CD8-positive, alpha-beta memory T cell (primary cell): ENCODE measurements around the gene SGPP1. TPM values are rescaled to one million over a fixed set of nuclear protein-coding genes. Genes with fewer than 3 reads are reported as not detected.

ENCODE experiments used
- CTCF ChIA-PET: fragments of 350-600 bp; sonication (Branson Sonifier 250); formaldehyde crosslinking; loops from one replicate; lab custom pipeline; 2021; ENCODE audit warnings: antibody characterized with exemption; lab: Charles Lee
- POLR2A ChIA-PET: fragments of 350-600 bp; sonication (Branson Sonifier 250); formaldehyde crosslinking; loops from one replicate; lab custom pipeline; 2021; ENCODE audit warnings: antibody characterized with exemption; lab: Charles Lee
- DNase-seq, 5 donors: peaks; one replicate each; pipeline versions ENCODE4 v3.0.0 to v3.0.0-alpha.2; 2020 to 2022; ENCODE audit warnings: mixed read lengths in 1 of 5
- H3K27ac ChIP-seq: one replicate; pipeline ENCODE4 v1.7.0; 2013; ENCODE audit warnings: low read depth, mild to moderate bottlenecking, low read length, moderate library complexity
- H3K27me3 ChIP-seq: 2 replicates; pipeline ENCODE4 v1.7.0; 2013; ENCODE audit warnings: low read length, mild to moderate bottlenecking; ENCODE audit not compliant: insufficient read depth, poor library complexity, severe bottlenecking
- H3K36me3 ChIP-seq: 2 replicates; pipeline ENCODE4 v1.7.0; 2013; ENCODE audit warnings: mild to moderate bottlenecking, low read length, moderate library complexity; ENCODE audit not compliant: insufficient read depth
- H3K4me1 ChIP-seq: 2 replicates; pipeline ENCODE4 v1.7.0; 2013; ENCODE audit warnings: mild to moderate bottlenecking, low read length, moderate library complexity; ENCODE audit not compliant: insufficient read depth
- H3K4me3 ChIP-seq: 2 replicates; pipeline ENCODE4 v1.7.0; 2013; ENCODE audit warnings: mild to moderate bottlenecking, low read length
- H3K9me3 ChIP-seq: 2 replicates; pipeline ENCODE4 v1.7.0; 2013; ENCODE audit warnings: mild to moderate bottlenecking, low read length
- H3K27ac Mint-ChIP-seq, 8 donors: one replicate each; pipeline ENCODE4 v1.8.0; 2020 to 2021; ENCODE audit warnings: mixed read lengths in 8 of 8, mild to moderate bottlenecking in 6 of 8, inconsistent platforms in 3 of 8, moderate library complexity in 3 of 8
- H3K27me3 Mint-ChIP-seq, 2 donors: one replicate each; pipeline ENCODE4 v1.8.0; 2020 to 2021; ENCODE audit warnings: mixed read lengths in 2 of 2, mild to moderate bottlenecking in 1 of 2, moderate library complexity in 1 of 2
- H3K36me3 Mint-ChIP-seq, 3 donors: one replicate each; pipeline ENCODE4 v1.8.0; 2020 to 2021; ENCODE audit warnings: mixed read lengths in 3 of 3, inconsistent platforms in 1 of 3, mild to moderate bottlenecking in 1 of 3
- H3K4me1 Mint-ChIP-seq, 3 donors: one replicate each; pipeline ENCODE4 v1.8.0; 2020 to 2021; ENCODE audit warnings: mixed read lengths in 3 of 3, inconsistent platforms in 1 of 3, mild to moderate bottlenecking in 1 of 3
- H3K4me3 Mint-ChIP-seq, 7 donors: one replicate each; pipeline ENCODE4 v1.8.0; 2020 to 2021; ENCODE audit warnings: mixed read lengths in 7 of 7, mild to moderate bottlenecking in 6 of 7, moderate library complexity in 4 of 7, inconsistent platforms in 2 of 7
- H3K9me3 Mint-ChIP-seq, 5 donors: one replicate each; pipeline ENCODE4 v1.8.0; 2020 to 2022; ENCODE audit warnings: mixed read lengths in 5 of 5, mild to moderate bottlenecking in 3 of 5, moderate library complexity in 2 of 5, inconsistent platforms in 1 of 5
- polyA plus RNA-seq: library from polyadenylated mRNA; unstranded; fragments of 300-500 nt; fragmentation: Illumina TruSeq; gene quantifications from one replicate; pipeline ENCODE4 v1.2.3, GENCODE V29; 2021
- total RNA-seq, 2 experiments: library from RNA; stranded (reverse); gene quantifications; one replicate each; pipeline ENCODE4 v1.2.3, GENCODE V29; 2021

The SGPP1 gene
- total and polyA plus RNA-seq, 3 experiments from 2014 or later: 12.4 to 15.1 (median 13.9) TPM

- no peak overlapping the region for H3K27ac ChIP-seq
- H3K4me1 ChIP-seq: no peaks in the 10 kb centered on the region
- peaks cover 4% of the 10 kb centered on the region for H3K36me3 ChIP-seq
- no peak overlapping the region for H3K27ac Mint-ChIP-seq
- no peak for DNase-seq
- no peaks in the 10 kb centered on the region for H3K9me3 ChIP-seq
- no peaks in the 10 kb centered on the region for H3K27me3 ChIP-seq
- peaks cover 0 to 33% (median 13%) of the 10 kb centered on the region in 3 donors for H3K36me3 Mint-ChIP-seq
- POLR2A ChIA-PET: no interaction called here
- CTCF ChIA-PET: no interaction called here
- H3K4me3 Mint-ChIP-seq: no peak overlapping the region
- no peaks in the 10 kb centered on the region for H3K9me3 Mint-ChIP-seq
- H3K4me1 Mint-ChIP-seq: no peaks in the 10 kb centered on the region
- no peak overlapping the region for H3K4me3 ChIP-seq
- no peaks in the 10 kb centered on the region for H3K27me3 Mint-ChIP-seq
Observed at GRCh38 chr14:63685401-63685800, 42.5 kb downstream of the SGPP1 start.

GRCh38 chr14:63682727-63683593, 44.9 kb downstream of the SGPP1 start:
- H3K36me3 Mint-ChIP-seq: peaks cover 0 to 28% (median 17%) of the 10 kb centered on the region in 3 donors
- DNase-seq: no peak
- no peak overlapping the region for H3K4me3 ChIP-seq
- H3K27me3 Mint-ChIP-seq: no peaks in the 10 kb centered on the region
- no peaks in the 10 kb centered on the region for H3K9me3 ChIP-seq
- CTCF ChIA-PET: interaction anchor here (1.4 kb wide), 1 partner anchor 32 kb away, joined by 4 read pairs; no protein-coding TSS in a partner anchor
- POLR2A ChIA-PET: no interaction called here
- H3K4me1 Mint-ChIP-seq: no peaks in the 10 kb centered on the region
- H3K27ac ChIP-seq: no peak overlapping the region
- no peaks in the 10 kb centered on the region for H3K27me3 ChIP-seq
- H3K27ac Mint-ChIP-seq: no peak overlapping the region
- H3K9me3 Mint-ChIP-seq: no peaks in the 10 kb centered on the region
- H3K4me3 Mint-ChIP-seq: no peak overlapping the region
- peaks cover 4% of the 10 kb centered on the region for H3K36me3 ChIP-seq
- H3K4me1 ChIP-seq: no peaks in the 10 kb centered on the region

GRCh38 chr14:63678536-63678935, 49.3 kb downstream of the SGPP1 start:
- H3K27ac Mint-ChIP-seq: peak overlapping the region in 1 of 8 donors; percentile 19
- Histone ChIP-seq H3K27me3 (no peaks in the 10 kb centered on the region), H3K9me3 (no peaks in the 10 kb centered on the region), H3K4me3 (no peak overlapping the region), H3K27ac (no peak overlapping the region), H3K36me3 (no peaks in the 10 kb centered on the region), H3K4me1 (no peaks in the 10 kb centered on the region)
- no peak overlapping the region for H3K4me3 Mint-ChIP-seq
- ChIA-PET CTCF (interaction anchor here (1.1 kb wide), 1 partner anchor 12 kb away, joined by 4 read pairs; no protein-coding TSS in a partner anchor), POLR2A (no interaction called here)
- peaks cover 0 to 28% (median 19%) of the 10 kb centered on the region in 3 donors for H3K36me3 Mint-ChIP-seq
- no peaks in the 10 kb centered on the region for H3K4me1 Mint-ChIP-seq
- no peak for DNase-seq
- H3K27me3 Mint-ChIP-seq: no peaks in the 10 kb centered on the region
- H3K9me3 Mint-ChIP-seq: no peaks in the 10 kb centered on the region

GRCh38 chr14:63677891-63678379, 49.9 kb downstream of the SGPP1 start:
- no peak for DNase-seq
- no peaks in the 10 kb centered on the region for H3K4me1 Mint-ChIP-seq
- H3K36me3 ChIP-seq: no peaks in the 10 kb centered on the region
- no peaks in the 10 kb centered on the region for H3K9me3 Mint-ChIP-seq
- no peak overlapping the region for H3K4me3 Mint-ChIP-seq
- POLR2A ChIA-PET: no interaction called here
- CTCF ChIA-PET: interaction anchor here (1.0 kb wide), 1 partner anchor 27 kb away, joined by 4 read pairs; no protein-coding TSS in a partner anchor
- no peaks in the 10 kb centered on the region for H3K27me3 Mint-ChIP-seq
- peak overlapping the region in 1 of 8 donors; percentile 10 for H3K27ac Mint-ChIP-seq
- H3K27me3 ChIP-seq: no peaks in the 10 kb centered on the region
- no peak overlapping the region for H3K27ac ChIP-seq
- H3K36me3 Mint-ChIP-seq: peaks cover 0 to 26% (median 17%) of the 10 kb centered on the region in 3 donors
- H3K9me3 ChIP-seq: no peaks in the 10 kb centered on the region
- H3K4me3 ChIP-seq: no peak overlapping the region
- no peaks in the 10 kb centered on the region for H3K4me1 ChIP-seq

DNA sequence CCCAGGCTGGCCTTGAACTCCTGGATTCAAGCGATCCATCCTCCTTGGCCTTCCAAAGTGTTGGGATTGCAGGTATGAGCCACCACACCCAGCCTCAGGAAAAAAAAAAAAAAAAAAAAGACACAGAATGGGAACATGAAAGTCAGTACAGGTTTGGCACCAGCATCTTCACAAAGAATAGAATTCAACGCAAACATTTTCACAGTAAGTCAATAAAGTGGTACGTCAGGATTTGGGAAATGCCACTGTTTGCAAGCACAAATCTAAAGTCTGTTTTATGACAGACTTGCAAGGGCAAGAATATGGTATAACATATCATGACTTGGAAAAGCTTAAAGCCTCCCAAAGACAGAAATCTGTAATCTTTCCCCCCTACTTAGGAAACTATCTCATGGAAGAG, 51.2 kb downstream of the SGPP1 start:
- no peaks in the 10 kb centered on the region for H3K27me3 Mint-ChIP-seq
- no peaks in the 10 kb centered on the region for H3K4me1 Mint-ChIP-seq
- no peaks in the 10 kb centered on the region for H3K9me3 Mint-ChIP-seq
- no peak overlapping the region for H3K4me3 Mint-ChIP-seq
- Histone ChIP-seq H3K27me3 (no peaks in the 10 kb centered on the region), H3K36me3 (no peaks in the 10 kb centered on the region), H3K4me1 (no peaks in the 10 kb centered on the region), H3K9me3 (no peaks in the 10 kb centered on the region), H3K4me3 (no peak overlapping the region), H3K27ac (no peak overlapping the region)
- DNase-seq: no peak
- H3K27ac Mint-ChIP-seq: peak overlapping the region in 1 of 8 donors; percentile 70
- peaks cover 0 to 21% (median 14%) of the 10 kb centered on the region in 3 donors for H3K36me3 Mint-ChIP-seq
- ChIA-PET CTCF (no interaction called here), POLR2A (no interaction called here)

- POLR2A ChIA-PET: no interaction called here
- Histone ChIP-seq H3K36me3 (no peaks in the 10 kb centered on the region), H3K9me3 (no peaks in the 10 kb centered on the region), H3K27me3 (no peaks in the 10 kb centered on the region), H3K4me1 (no peaks in the 10 kb centered on the region), H3K27ac (no peak overlapping the region), H3K4me3 (no peak overlapping the region)
- DNase-seq: no peak
- H3K4me1 Mint-ChIP-seq: no peaks in the 10 kb centered on the region
- no peaks in the 10 kb centered on the region for H3K9me3 Mint-ChIP-seq
- peaks cover 0 to 17% (median 12%) of the 10 kb centered on the region in 3 donors for H3K36me3 Mint-ChIP-seq
- no peaks in the 10 kb centered on the region for H3K27me3 Mint-ChIP-seq
- CTCF ChIA-PET: no interaction called here
- H3K4me3 Mint-ChIP-seq: no peak overlapping the region
- no peak overlapping the region for H3K27ac Mint-ChIP-seq
Observed at GRCh38 chr14:63673886-63674497, 53.9 kb downstream of the SGPP1 start.

- H3K27ac Mint-ChIP-seq: peak overlapping the region in 1 of 8 donors; percentile 1
- Histone ChIP-seq H3K4me1 (no peaks in the 10 kb centered on the region), H3K9me3 (no peaks in the 10 kb centered on the region), H3K27ac (no peak overlapping the region), H3K36me3 (no peaks in the 10 kb centered on the region), H3K4me3 (no peak overlapping the region), H3K27me3 (no peaks in the 10 kb centered on the region)
- H3K9me3 Mint-ChIP-seq: no peaks in the 10 kb centered on the region
- no peak overlapping the region for H3K4me3 Mint-ChIP-seq
- no peaks in the 10 kb centered on the region for H3K4me1 Mint-ChIP-seq
- CTCF ChIA-PET: no interaction called here
- POLR2A ChIA-PET: no interaction called here
- no peaks in the 10 kb centered on the region for H3K27me3 Mint-ChIP-seq
- no peak for DNase-seq
- H3K36me3 Mint-ChIP-seq: peaks cover 0 to 15% (median 8%) of the 10 kb centered on the region in 3 donors
Observed at GRCh38 chr14:63673255-63673654, 54.6 kb downstream of the SGPP1 start.
